OCI-LY1 (cell line): ENCODE results near the gene HNRNPLL.

Source experiments
- H2AFZ ChIP-seq: fragments of 200-600 bp; sonication (generic), shearing (Covaris generic); 2 replicates; pipeline ENCODE4 v1.6.0; 2014; ENCODE audit warnings: antibody characterized with exemption, mild to moderate bottlenecking, low read length
- H3F3A ChIP-seq: fragments of 200-600 bp; sonication (generic), shearing (Covaris generic); 2 replicates; pipeline ENCODE4 v1.6.0; 2014; ENCODE audit warnings: mild to moderate bottlenecking, antibody characterized with exemption, low read length, moderate library complexity; ENCODE audit not compliant: insufficient read depth
- H3K27ac ChIP-seq: fragments of 200-600 bp; sonication (generic); 2 replicates; pipeline ENCODE4 v1.5.1; 2014; ENCODE audit warnings: low read length, mixed run types, mild to moderate bottlenecking, low read depth; ENCODE audit not compliant: poor library complexity, severe bottlenecking
- H3K27me3 ChIP-seq: fragments of 200-600 bp; sonication (generic); 2 replicates; pipeline ENCODE4 v1.6.0; 2014; ENCODE audit warnings: antibody characterized with exemption, mild to moderate bottlenecking, low read length, moderate library complexity; ENCODE audit not compliant: insufficient read depth
- H3K36me3 ChIP-seq: fragments of 200-600 bp; sonication (generic); 2 replicates; pipeline ENCODE4 v1.6.1; 2014; ENCODE audit warnings: mild to moderate bottlenecking, antibody characterized with exemption, low read length, moderate library complexity, mixed read lengths; ENCODE audit not compliant: insufficient read depth
- H3K4me1 ChIP-seq: fragments of 200-600 bp; sonication (generic); 2 replicates; pipeline ENCODE4 v1.5.1; 2014; ENCODE audit warnings: mild to moderate bottlenecking, low read length, moderate library complexity; ENCODE audit not compliant: insufficient read depth, severe bottlenecking
- H3K4me2 ChIP-seq: fragments of 200-600 bp; sonication (generic), shearing (Covaris generic); 2 replicates; pipeline ENCODE4 v1.6.1; 2014; ENCODE audit warnings: low read length
- H3K4me3 ChIP-seq: fragments of 200-600 bp; sonication (generic); 2 replicates; pipeline ENCODE4 v1.5.1; 2014; ENCODE audit warnings: low read length, low read depth, mild to moderate bottlenecking, mixed read lengths; ENCODE audit not compliant: poor library complexity, severe bottlenecking
- H3K79me2 ChIP-seq: fragments of 200-600 bp; shearing (Covaris generic); 2 replicates; pipeline ENCODE4 v1.6.1; 2016; ENCODE audit warnings: mixed run types, low read length, mixed read lengths; ENCODE audit not compliant: insufficient read depth
- H3K9ac ChIP-seq: fragments of 200-600 bp; sonication (generic), shearing (Covaris generic); 2 replicates; pipeline ENCODE4 v1.6.1; 2014; ENCODE audit warnings: mild to moderate bottlenecking, low read length, mixed read lengths
- H3K9me2 ChIP-seq: fragments of 200-600 bp; sonication (generic), shearing (Covaris generic); 2 replicates; pipeline ENCODE4 v1.6.1; 2014; ENCODE audit warnings: low read depth, mild to moderate bottlenecking, low read length, mixed read lengths
- H3K9me3 ChIP-seq: fragments of 200-600 bp; shearing (Covaris generic); 2 replicates; pipeline ENCODE4 v1.6.1; 2014; ENCODE audit warnings: low read length, mixed read lengths
- H4K20me1 ChIP-seq: fragments of 200-600 bp; sonication (generic), shearing (Covaris generic); 2 replicates; pipeline ENCODE4 v1.6.0; 2016; ENCODE audit warnings: mild to moderate bottlenecking, low read length; ENCODE audit not compliant: insufficient read depth
- CTCF ChIP-seq: fragments of 200-600 bp; sonication (generic), shearing (Covaris generic); IDR thresholded peaks from 2 replicates; pipeline ENCODE4 v1.5.1; 2017; ENCODE audit warnings: mild to moderate bottlenecking, antibody characterized with exemption, low read length, moderate library complexity, mixed read lengths
- EZH2 ChIP-seq: fragments of 200-600 bp; sonication (generic), shearing (Covaris generic); IDR thresholded peaks from 2 replicates; pipeline ENCODE4 v1.8.0; 2017; ENCODE audit warnings: borderline replicate concordance, mixed run types, mild to moderate bottlenecking, antibody characterized with exemption, low read length, moderate library complexity, mixed read lengths

Gene HNRNPLL

GRCh38 chr2:38529208-38529607 lies 73.5 kb downstream of the HNRNPLL start:
- no peak overlapping the region for H3K9ac ChIP-seq
- no peak overlapping the region for H2AFZ ChIP-seq
- peaks cover 41% of the 10 kb centered on the region for H3K4me1 ChIP-seq
- no peaks in the 10 kb centered on the region for H4K20me1 ChIP-seq
- no peak overlapping the region for H3K4me2 ChIP-seq
- H3K9me2 ChIP-seq = no peaks in the 10 kb centered on the region
- TF ChIP-seq CTCF (no peak), EZH2 (no peak)
- H3K9me3 ChIP-seq = no peaks in the 10 kb centered on the region
- no peaks in the 10 kb centered on the region for H3K27me3 ChIP-seq
- no peaks in the 10 kb centered on the region for H3K79me2 ChIP-seq
- H3F3A ChIP-seq = no peaks in the 10 kb centered on the region
- H3K27ac ChIP-seq = no peak overlapping the region
- H3K36me3 ChIP-seq = no peaks in the 10 kb centered on the region
- no peak overlapping the region for H3K4me3 ChIP-seq

GRCh38 chr2:38528534-38528933 lies 74.2 kb downstream of the HNRNPLL start:
- H3K27me3 ChIP-seq = no peaks in the 10 kb centered on the region
- H3K9me3 ChIP-seq = no peaks in the 10 kb centered on the region
- H4K20me1 ChIP-seq = no peaks in the 10 kb centered on the region
- H3K4me1 ChIP-seq = peaks cover 34% of the 10 kb centered on the region
- H2AFZ ChIP-seq = peak overlapping the region; percentile 38; the same call in 1 of the 2 replicates
- peak overlapping the region; percentile 49 for H3K4me3 ChIP-seq
- TF ChIP-seq CTCF = no peak
- TF ChIP-seq EZH2 = no peak
- H3K9ac ChIP-seq = peak overlapping the region; percentile 8; the same call in 1 of the 2 replicates
- H3K9me2 ChIP-seq = no peaks in the 10 kb centered on the region
- peak overlapping the region; percentile 70 for H3K4me2 ChIP-seq
- H3K36me3 ChIP-seq = no peaks in the 10 kb centered on the region
- no peak overlapping the region for H3K27ac ChIP-seq
- H3F3A ChIP-seq = no peaks in the 10 kb centered on the region
- no peaks in the 10 kb centered on the region for H3K79me2 ChIP-seq

GRCh38 chr2:38528008-38528442 lies 74.7 kb downstream of the HNRNPLL start:
- Histone ChIP-seq H3K9me3 (no peaks in the 10 kb centered on the region), H3K9ac (peak overlapping the region; percentile 8; the same call in 1 of the 2 replicates), H3K4me2 (peak overlapping the region; percentile 70), H3K79me2 (no peaks in the 10 kb centered on the region), H3K36me3 (no peaks in the 10 kb centered on the region), H3K27me3 (no peaks in the 10 kb centered on the region), H4K20me1 (no peaks in the 10 kb centered on the region), H3K4me3 (peak overlapping the region; percentile 49), H3K27ac (no peak overlapping the region), H3K9me2 (no peaks in the 10 kb centered on the region), H3K4me1 (peaks cover 29% of the 10 kb centered on the region), H2AFZ (peak overlapping the region; percentile 38; the same call in 1 of the 2 replicates), H3F3A (no peaks in the 10 kb centered on the region)
- TF ChIP-seq EZH2 = no peak
- no peak for TF ChIP-seq CTCF
